MCF 10A (cell line): ENCODE data around the gene IST1. TPM values are rescaled to one million over a fixed set of nuclear protein-coding genes. Genes with fewer than 3 reads are reported as not detected.

Experiments used
- BruUV-seq: library from RNA; stranded (reverse); fragments of 400-500 nt; replicated peaks from 2 replicates; lab custom pipeline; 2021; lab: Mats Ljungman, UMichigan
- CTCF ChIA-PET: fragments of 300-600 bp; sonication (Branson Sonifier 250); formaldehyde crosslinking; extraction: SDS; loops from one replicate; lab custom pipeline; 2021; ENCODE audit warnings: antibody characterized with exemption, inconsistent platforms; lab: Yijun Ruan, JAX
- POLR2A ChIA-PET: fragments of 300-600, 350-650 bp; sonication (Branson Sonifier 250); formaldehyde crosslinking; extraction: SDS; loops from one replicate; lab custom pipeline; 2020; ENCODE audit warnings: antibody characterized with exemption, inconsistent platforms; lab: Yijun Ruan, JAX
- DNase-seq: peaks from one replicate; pipeline ENCODE4 v3.0.0-alpha.2; 2018; ENCODE audit not compliant: unreplicated experiment
- H3K27ac Mint-ChIP-seq: one replicate; pipeline ENCODE4 v1.8.0; 2022; ENCODE audit warnings: mild to moderate bottlenecking, low read depth, mixed read lengths; ENCODE audit not compliant: unreplicated experiment
- H3K27me3 Mint-ChIP-seq: one replicate; pipeline ENCODE4 v1.8.0; 2022; ENCODE audit warnings: mixed read lengths; ENCODE audit not compliant: insufficient read depth, unreplicated experiment
- H3K36me3 Mint-ChIP-seq: one replicate; pipeline ENCODE4 v1.8.0; 2022; ENCODE audit warnings: mild to moderate bottlenecking, moderate library complexity, mixed read lengths; ENCODE audit not compliant: insufficient read depth, unreplicated experiment
- H3K4me1 Mint-ChIP-seq: one replicate; pipeline ENCODE4 v1.8.0; 2022; ENCODE audit warnings: mixed read lengths; ENCODE audit not compliant: insufficient read depth, unreplicated experiment
- H3K4me3 Mint-ChIP-seq: one replicate; pipeline ENCODE4 v1.8.0; 2022; ENCODE audit warnings: mild to moderate bottlenecking, moderate library complexity, mixed read lengths; ENCODE audit not compliant: unreplicated experiment
- H3K9me3 Mint-ChIP-seq: one replicate; pipeline ENCODE4 v1.8.0; 2022; ENCODE audit warnings: mixed read lengths; ENCODE audit not compliant: unreplicated experiment
- CTCF ChIP-seq: fragments of 200-600 bp; IDR thresholded peaks from one replicate; pipeline ENCODE4 v1.8.0; 2022; ENCODE audit warnings: antibody characterized with exemption, mild to moderate bottlenecking; ENCODE audit not compliant: unreplicated experiment
- intact Hi-C: fragments of 100-400 bp; cut with micrococcal nuclease; formaldehyde crosslinking; loops from 2 replicates; pipeline ENCODE4 v1.14.1; 2022
- total RNA-seq: library from RNA; stranded (reverse); gene quantifications from 2 replicates; pipeline ENCODE4 v1.2.3, GENCODE V29; 2022

The IST1 gene
- total RNA-seq, 1 experiment from 2014 or later = 127 TPM

GRCh38 chr16:71929048-71929447 lies 33.7 kb downstream of the IST1 start:
- Mint-ChIP-seq H3K36me3 (peaks cover 73% of the 10 kb centered on the region), H3K4me1 (peaks cover 17% of the 10 kb centered on the region), H3K9me3 (no peaks in the 10 kb centered on the region), H3K4me3 (no peak overlapping the region), H3K27ac (no peak overlapping the region), H3K27me3 (no peaks in the 10 kb centered on the region)
- BruUV-seq = no TSS peak
- TF ChIP-seq CTCF = no peak
- ChIA-PET POLR2A (interaction anchor here (0.7 to 3.7 kb wide), 5 partner anchors 8 to 190 kb away, joined by 3 to 39 read pairs (median 4); partner anchors contain the start of gene IST1), CTCF (interaction anchor here (0.6 to 2.3 kb wide), 4 partner anchors 33 to 139 kb away, joined by 3 to 12 read pairs (median 5); no protein-coding TSS in a partner anchor)
- DNase-seq = peak; percentile 23
- intact Hi-C loops = no loop called here

DNA sequence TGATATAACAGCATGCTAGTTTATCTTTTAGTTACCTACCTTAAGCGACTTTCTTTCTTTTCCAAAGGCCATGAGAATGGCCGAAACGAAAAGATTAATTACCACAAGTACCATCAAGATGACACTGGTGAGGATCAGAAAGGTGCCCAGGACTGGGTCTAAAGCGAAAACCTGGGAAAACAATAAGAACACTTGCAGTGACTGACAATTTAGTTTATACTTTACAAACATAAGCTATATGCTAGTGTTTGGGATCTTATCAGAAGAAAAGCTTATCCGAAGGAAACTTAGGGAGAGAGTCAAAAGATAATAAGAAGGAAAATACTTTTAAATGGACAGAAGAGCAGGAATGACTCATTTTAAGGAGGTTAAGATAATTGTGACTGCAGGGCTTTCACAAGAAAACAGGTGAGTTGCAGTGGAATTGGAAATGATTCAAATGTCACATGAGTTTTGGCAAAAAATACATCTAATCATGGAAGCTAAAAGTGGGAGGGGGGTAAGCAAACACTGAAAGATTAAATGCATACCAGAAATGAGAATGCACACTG lies 34.8 kb downstream of the IST1 start:
- TF ChIP-seq CTCF = no peak
- H3K4me1 Mint-ChIP-seq = peaks cover 15% of the 10 kb centered on the region
- BruUV-seq = no TSS peak
- H3K4me3 Mint-ChIP-seq = no peak overlapping the region
- peaks cover 70% of the 10 kb centered on the region for H3K36me3 Mint-ChIP-seq
- intact Hi-C loops = no loop called here
- no peak overlapping the region for H3K27ac Mint-ChIP-seq
- ChIA-PET CTCF (interaction anchor here (0.6 to 2.3 kb wide), 6 partner anchors 9 to 201 kb away, joined by 3 to 12 read pairs (median 4); no protein-coding TSS in a partner anchor), POLR2A (interaction anchor here (0.6 to 3.7 kb wide), 7 partner anchors 12 to 591 kb away, joined by 3 to 39 read pairs (median 3); partner anchors contain the start of genes IST1 and ZNF821)
- H3K9me3 Mint-ChIP-seq = no peaks in the 10 kb centered on the region
- DNase-seq = peak; percentile 9
- no peaks in the 10 kb centered on the region for H3K27me3 Mint-ChIP-seq

DNA sequence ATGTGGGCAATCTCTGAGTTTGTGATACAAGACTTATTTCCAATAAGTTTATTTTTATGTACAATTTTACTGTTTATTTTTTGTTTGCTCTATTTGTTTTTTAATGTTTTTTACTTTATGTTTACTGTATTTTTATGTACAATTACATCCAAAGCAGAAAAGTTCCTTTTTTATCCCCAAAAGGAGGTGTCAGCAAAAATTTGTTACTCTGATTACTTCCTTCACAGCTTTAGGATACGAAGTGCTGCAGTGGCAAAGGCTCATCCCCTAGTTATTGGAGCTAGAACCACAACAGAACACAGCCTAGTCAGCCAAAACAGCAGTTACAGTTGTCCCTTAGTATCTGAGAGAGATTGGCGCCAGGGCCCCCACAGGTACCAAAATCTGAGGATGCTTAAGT lies 35.7 kb downstream of the IST1 start:
- H3K4me1 Mint-ChIP-seq = peaks cover 15% of the 10 kb centered on the region
- intact Hi-C loops = no loop called here
- H3K4me3 Mint-ChIP-seq = no peak overlapping the region
- ChIA-PET POLR2A (interaction anchor here (0.6 to 3.5 kb wide), 4 partner anchors 12 to 37 kb away, joined by 4 to 11 read pairs (median 6); no protein-coding TSS in a partner anchor), CTCF (no interaction called here)
- no peaks in the 10 kb centered on the region for H3K9me3 Mint-ChIP-seq
- H3K27ac Mint-ChIP-seq = no peak overlapping the region
- peaks cover 69% of the 10 kb centered on the region for H3K36me3 Mint-ChIP-seq
- DNase-seq = no peak
- no peaks in the 10 kb centered on the region for H3K27me3 Mint-ChIP-seq
- BruUV-seq = no TSS peak
- TF ChIP-seq CTCF = no peak

GRCh38 chr16:71931599-71931998 lies 36.3 kb downstream of the IST1 start:
- DNase-seq = no peak
- Mint-ChIP-seq H3K4me3 (no peak overlapping the region), H3K27ac (no peak overlapping the region), H3K9me3 (no peaks in the 10 kb centered on the region), H3K4me1 (peaks cover 15% of the 10 kb centered on the region), H3K27me3 (no peaks in the 10 kb centered on the region), H3K36me3 (peaks cover 64% of the 10 kb centered on the region)
- ChIA-PET CTCF (no interaction called here), POLR2A (interaction anchor here (0.6 to 3.5 kb wide), 4 partner anchors 12 to 452 kb away, joined by 4 to 11 read pairs (median 6); no protein-coding TSS in a partner anchor)
- no peak for TF ChIP-seq CTCF
- BruUV-seq = no TSS peak
- intact Hi-C loops = no loop called here
